CD4-positive, alpha-beta T cell treated with Interleukin-2 at 100 ng/mL for 4 hours (primary cell): ENCODE data around the gene TNFRSF1B.
"Not testable (repeated sequence)": the region's sequence is repeated elsewhere in the genome, so short reads cannot be mapped to it uniquely, and the experiment has no call there.

Source experiments
- DNase-seq: peaks from one replicate; pipeline ENCODE4 v3.0.0-alpha.2; 2020; ENCODE audit warnings: low spot score

The TNFRSF1B gene

DNA sequence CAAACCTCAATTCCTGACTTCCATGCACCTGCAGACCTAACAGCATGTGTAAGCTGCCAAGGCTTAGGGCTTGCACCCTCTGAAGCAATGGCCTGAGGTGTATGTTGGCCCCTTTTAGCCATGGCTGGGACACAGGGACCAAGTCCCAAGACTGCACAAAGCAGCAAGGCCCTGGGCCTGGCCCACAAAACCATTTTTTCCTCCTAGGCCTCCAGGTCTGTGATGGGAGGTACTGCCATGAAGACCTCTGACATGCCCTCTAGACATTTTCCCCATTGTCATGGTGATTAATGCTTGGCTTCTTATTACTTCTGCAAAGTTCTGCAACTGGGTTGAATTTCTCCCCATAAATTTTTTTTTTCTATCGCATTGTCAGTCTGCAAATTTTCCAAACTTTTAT is 55.9 kb downstream of the TNFRSF1B start:
- DNase-seq: not testable (repeated sequence)

DNA sequence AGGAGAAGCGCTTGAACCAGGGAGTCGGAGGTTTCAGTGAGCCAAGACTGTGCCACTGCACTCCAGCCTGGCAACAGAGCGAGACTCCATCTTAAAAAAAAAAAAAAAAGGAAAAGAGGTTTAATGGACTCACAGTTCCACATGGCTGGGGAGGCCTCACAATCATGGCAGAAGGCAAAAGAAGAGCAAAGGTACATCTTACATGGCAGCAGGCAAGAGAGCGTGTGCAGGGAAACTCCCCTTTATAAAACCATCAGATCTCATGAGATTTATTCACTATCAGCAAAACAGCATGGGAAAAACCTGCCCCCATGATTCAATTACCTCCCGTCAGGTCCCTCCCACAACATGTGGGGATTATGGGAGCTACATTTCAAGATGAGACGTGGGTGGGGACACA is 57.3 kb downstream of the TNFRSF1B start:
- DNase-seq: not testable (repeated sequence)

DNA sequence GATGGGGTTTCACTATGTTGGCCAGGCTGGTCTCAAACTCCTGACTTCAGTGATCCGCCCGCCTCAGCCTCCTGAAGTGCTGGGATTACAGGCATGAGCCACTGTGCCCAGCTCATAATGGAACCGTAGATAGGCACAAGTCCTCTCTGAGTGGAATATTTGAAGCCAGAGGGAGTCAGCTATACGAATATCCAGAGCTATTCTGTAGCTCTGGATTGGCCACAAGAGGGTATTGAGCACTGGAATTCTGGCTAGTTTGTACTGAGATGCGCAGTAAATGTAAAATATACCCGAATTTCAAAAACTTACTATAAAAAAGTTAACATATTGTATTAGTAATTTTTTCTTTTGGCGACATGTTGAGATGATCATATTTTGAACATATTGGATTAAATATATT is 62.2 kb downstream of the TNFRSF1B start:
- DNase-seq: no peak

DNA sequence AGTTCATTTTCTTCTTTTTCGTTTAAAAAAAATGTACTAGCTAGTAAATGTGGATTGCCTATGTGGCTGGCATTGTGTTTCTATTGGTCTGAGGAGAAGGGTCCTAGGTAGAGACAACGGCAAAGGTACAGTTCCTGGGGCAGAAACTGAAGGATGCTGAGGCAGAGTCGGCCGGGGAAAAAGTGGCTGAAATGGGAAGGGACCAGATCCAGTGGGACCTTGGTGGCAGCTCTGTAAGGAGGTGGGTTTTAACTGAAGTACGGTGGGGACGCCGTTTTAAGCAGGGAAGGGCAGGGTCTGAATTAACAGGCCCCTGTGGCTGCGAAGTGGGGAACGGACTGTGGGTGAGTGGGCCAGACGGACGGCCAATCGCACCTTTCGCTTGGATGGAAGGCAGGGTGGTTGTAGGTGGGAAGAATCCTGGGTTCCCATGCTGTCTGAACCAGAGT is 62.6 kb downstream of the TNFRSF1B start:
- DNase-seq: no peak

DNA sequence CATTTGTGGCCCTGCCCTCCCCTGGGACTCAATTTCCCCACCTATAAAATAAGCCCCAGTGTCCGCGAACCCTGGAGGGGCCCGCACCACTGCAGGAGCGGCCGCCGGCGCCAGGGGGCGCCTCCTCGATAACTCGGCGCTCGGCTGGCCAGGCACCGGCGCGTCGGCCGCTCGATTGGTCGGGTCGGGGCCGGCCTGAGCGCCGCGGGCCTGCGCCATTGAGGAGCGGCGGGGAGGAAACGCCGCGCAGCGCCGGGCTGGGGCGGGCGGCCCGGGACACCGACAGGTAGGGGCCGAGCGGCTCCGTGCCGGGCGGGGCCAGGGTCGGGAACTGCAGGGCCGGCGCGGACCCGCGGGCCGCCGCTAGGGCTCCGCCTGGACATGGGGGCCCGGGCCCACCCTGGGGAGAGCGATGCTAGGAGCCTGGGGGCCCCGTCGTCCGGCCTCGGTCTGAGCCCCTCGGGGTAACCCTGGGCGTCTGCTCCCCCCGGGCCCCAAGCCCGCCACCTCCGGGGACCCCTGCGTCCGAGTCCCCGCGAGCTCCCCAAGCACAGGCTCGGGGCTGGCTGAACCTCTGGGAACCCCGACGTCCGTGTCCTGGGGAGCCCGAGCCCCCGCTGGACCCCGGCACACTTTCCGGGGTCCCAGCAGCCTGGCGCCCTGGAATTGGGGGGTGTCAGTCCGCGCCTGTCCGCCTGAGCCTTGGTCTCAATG is 63.2 kb downstream of the TNFRSF1B start, which contains the start of gene VPS13D:
Gene VPS13D, plus strand, starts transcription at position 196 of the 714 bp plus-strand sequence. CDS start 4,237 bp downstream, outside the sequence.
- DNase-seq: peak; percentile 83

DNA sequence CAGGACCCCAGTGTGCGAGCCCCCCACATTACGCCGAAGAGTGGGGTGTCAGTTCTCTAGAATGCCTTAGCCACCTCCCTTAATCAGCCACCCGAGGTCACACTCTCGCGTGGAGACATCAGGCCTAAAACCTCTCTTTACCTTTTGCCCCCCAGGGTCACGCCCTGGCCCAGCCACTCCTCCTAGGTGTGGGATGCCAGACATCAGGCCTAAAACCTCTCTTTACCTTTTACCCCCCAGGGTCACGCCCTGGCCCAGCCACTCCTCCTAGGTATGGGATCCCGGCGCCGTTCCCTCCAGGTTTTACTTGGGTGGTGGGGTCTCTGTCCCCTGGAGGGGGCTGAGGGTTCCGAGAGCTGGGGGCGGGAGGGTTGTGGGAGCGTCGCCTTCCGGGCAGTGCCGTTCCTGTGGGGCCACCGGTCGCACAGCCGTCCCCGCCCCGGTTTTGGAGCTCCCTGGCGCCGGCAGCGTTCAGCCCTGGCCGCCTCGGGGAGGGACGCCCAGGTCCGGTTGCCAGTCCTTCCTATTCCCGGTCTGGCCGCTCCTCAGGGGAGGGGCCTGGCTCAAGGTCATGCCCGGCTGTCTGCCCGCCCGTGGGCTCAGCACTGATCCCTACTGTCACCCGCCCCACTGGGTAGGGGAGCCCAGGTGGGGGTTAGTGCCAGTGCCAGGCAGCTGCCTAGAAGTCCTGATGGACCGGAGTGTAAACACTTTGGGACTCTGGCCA is 63.9 kb downstream of the TNFRSF1B start:
- DNase-seq: peak; percentile 15

DNA sequence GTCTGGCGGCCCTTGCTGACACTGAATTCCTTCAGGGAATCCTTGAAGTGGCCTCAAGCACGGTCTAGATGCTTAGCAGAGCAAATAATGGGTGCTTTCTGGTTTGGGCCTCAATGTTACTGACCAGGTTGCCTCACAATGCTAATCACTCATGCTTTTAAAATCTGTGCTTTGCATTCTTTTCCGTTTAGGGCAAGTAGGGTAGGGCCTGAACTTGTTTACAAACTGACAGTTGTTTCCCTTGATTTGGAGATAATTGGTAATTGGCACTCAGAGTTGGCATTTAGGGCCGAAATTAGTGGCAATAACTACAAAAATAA is 64.4 kb downstream of the TNFRSF1B start:
- no peak for DNase-seq

DNA sequence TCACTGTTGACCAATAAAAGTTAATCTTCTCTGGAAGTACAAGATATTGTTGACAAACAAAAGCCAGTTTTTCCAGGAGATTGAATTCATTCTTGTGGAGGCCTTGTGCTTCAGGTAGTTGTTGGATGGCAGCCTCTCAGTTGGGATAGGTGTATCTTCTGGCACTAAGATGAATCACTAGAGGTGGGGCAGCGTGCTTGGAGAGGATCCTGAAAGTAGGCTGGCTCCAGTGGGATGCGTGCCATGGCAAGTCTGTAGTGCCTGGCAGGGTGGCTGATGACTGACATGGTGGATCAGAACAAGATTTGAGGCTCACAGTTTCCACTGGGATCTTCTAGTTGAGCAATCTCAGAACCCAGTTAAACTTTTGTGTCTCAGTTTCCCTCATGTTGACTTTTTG is 65.4 kb downstream of the TNFRSF1B start:
- no peak for DNase-seq

DNA sequence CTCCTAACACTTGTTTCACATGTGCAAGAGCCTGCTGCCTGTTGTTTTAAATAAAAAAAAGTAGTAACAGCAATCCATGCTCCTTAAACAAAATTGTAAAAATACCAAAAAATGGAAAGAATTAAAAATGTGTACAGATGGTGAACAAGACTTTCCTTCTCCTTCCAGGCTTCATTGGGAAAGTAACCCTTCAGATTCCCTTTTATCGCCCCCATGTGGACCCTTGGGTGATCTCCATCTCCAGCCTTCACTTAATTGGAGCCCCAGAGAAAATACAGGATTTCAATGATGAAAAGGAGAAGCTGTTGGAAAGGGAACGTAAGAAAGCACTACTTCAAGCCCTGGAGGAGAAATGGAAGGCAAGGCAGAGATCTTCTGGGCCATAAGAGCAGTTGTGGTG is 77.3 kb downstream of the TNFRSF1B start:
- peak; percentile 9 for DNase-seq

DNA sequence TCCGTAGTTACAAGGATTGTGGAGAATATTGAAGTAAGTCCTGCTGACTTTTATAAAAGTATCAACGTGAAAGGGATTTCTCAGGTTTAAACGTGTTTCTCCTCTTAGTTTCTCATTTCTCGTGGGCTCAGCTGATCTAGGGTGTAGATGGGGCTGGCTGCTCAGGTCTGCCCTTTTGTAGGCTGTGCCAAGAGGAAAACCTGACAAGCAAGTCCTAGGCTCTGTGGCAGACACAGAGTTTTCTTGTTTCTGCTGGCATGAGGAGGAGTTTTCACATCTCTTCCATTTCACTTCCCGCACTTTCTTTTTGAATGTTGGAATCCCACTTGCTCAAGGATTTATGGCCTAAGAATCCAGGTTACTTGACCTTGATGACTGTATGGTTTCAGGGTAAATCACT is 77.8 kb downstream of the TNFRSF1B start:
- no peak for DNase-seq

DNA sequence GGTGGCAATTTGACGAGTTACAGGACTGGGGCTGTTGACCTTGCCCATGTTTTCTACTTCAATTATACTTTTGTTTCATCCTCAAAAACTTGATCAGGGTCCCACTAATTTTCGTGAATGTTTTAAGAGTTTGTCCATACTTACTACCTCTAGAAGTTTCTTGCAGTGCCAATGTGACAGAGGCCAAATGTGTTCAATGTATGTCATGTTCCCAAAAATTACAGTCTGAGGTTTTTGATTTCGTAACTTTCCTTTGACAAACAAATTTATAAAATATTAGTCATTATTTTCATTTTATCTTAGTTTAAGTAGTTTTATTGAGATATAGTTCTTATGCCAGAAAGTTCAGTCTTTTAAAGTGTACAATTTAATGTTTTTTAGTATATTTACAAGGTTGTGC is 78.3 kb downstream of the TNFRSF1B start:
- no peak for DNase-seq

DNA sequence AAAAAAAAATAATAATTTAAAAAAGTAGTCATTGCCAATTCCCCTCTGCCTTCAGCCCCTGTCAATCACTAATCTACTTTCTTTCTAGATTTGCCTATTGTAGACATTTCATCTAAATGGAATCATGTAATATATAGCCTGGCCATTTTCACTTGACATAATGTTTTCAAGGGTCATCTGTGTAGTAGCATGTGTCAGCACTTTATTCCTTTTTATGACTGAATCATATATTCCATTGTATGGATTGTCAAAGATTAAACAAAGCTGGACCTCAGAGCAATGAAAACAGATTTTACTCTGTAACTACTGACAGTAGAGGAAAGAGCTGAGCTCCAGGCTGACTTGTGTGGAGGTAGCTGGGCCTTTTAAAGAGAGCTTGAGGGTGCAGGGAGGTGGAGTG is 78.9 kb downstream of the TNFRSF1B start:
- DNase-seq: no peak

DNA sequence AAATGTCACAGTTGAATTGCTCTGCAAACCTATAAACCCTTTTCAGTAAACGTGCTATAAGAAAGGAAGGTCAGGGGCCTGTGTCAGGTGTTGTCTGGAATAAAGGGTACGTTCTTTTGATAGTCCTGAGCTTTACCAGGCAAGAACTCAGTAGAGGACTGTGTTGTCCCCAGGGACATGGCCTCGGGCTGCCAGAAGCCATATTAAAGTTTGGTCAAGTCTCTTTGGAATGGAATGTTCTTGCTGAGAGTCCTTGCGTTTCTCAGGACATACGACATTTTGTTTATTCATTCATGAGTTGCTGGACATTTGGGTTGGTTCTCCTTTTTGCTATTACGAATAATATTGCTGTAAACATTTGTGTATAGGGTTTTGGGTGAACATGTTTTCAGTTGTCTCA is 79.8 kb downstream of the TNFRSF1B start:
- no peak for DNase-seq

DNA sequence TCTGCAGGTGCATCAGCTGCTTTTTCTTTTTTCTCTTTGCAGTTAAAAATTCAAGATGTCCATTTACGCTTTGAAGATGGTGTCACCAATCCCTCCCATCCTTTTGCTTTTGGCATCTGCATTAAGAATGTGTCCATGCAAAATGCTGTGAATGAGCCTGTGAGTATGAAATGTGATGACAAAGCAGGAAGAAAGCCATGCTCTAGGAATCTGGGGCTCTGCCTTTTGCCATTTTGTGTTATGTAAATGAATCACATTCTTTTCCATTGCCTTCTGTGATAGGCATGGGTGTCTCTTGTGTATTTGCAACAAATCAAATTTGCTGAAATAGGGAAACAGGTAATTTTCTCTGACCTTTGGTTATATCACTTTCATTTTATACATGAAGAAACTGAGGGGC is 82.4 kb downstream of the TNFRSF1B start:
- no peak for DNase-seq

DNA sequence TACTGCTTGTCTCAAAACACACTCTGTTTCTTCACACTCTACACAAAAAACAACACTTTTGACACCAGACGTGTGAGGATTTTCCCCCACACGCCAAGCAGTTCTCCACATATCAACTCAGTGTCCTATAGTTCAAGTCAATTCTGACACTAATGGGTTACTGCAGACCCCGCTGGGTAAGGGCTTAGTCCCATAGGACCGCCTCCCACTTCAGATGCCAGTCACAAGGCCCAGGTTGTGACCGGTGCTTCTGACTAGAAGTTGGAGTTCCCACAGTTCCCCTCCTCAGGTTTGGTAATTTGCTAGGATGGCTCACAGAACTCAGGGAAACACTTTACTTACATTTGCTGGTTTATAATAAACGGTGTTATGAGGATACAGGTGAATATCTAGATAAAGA is 83.0 kb downstream of the TNFRSF1B start:
- no peak for DNase-seq

DNA sequence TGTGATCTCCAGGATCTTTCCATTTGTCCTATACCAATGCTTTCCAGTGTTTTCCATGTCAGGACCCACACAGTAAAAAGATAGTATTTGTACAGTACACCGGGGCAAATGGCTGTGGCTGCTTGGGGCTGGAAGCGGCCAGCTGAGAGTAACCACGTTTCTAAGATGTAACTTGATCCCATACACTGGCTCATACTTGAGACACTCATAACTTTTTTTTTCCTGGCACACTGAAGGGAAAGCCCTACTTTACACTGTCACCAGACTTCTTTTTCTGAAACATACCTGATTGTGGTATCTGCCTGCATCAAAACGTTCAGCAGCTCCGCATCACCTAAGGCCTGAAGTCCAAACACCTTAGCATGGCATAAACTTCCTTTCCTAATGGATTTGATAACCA is 84.7 kb downstream of the TNFRSF1B start:
- no peak for DNase-seq

DNA sequence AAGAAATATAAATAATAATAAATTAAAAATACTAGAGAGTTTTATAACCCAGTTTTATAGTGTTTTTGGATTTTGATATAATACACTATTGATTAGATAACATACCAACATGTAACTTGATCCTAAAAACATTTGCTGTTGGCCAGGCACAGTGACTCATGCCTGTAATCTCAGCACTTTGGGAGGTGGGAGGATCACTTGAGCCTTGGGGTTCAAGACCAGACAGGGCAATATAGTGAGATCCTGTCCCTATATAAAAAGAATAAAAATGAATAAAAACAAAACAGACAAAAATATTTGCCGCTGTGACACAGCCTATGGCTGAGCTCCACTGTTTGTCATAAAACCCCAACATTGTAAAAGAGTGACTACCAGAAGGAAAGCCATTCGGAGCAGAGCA is 89.1 kb downstream of the TNFRSF1B start:
- no peak for DNase-seq

DNA sequence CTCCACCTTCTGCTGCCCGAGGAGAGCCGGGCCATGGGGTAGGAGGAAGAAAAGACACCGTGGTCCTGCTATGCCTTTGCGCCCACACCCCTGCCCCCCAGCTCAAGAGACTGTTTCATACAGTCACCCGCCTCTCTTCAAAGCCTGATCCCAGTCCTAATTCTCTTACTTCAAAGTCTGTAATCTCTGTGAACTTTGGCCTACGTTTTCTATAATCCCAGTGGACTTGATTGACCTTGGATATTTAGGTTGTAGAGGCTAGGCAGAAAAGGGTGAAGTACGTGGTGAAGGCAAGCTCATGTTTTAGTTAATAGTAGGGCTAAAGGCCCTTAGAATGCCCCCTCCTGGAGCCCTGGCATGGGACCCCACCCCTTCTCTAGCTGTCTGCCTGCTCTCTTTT is 91.5 kb downstream of the TNFRSF1B start:
- DNase-seq: no peak
